Mucosa of rectum (tissue), 2 donors: ENCODE results near the gene PCK2.

Experiments used
- H3K27ac ChIP-seq, 2 donors: one replicate each; pipeline ENCODE4 v1.7.0; 2013; ENCODE audit warnings: inconsistent platforms in 2 of 2, low read depth in 2 of 2, low read length in 2 of 2
- H3K27me3 ChIP-seq, 2 donors: one replicate each; pipeline ENCODE4 v1.7.0; 2013; ENCODE audit warnings: low read length in 2 of 2; ENCODE audit not compliant: control insufficient read depth in 2 of 2, insufficient read depth in 2 of 2
- H3K36me3 ChIP-seq, 2 donors: one replicate each; pipeline ENCODE4 v1.7.0; 2013; ENCODE audit warnings: low read length in 2 of 2; ENCODE audit not compliant: control insufficient read depth in 2 of 2, insufficient read depth in 2 of 2
- H3K4me1 ChIP-seq, 2 donors: one replicate each; pipeline ENCODE4 v1.7.0; 2013; ENCODE audit warnings: low read length in 2 of 2, mild to moderate bottlenecking in 1 of 2; ENCODE audit not compliant: control insufficient read depth in 2 of 2, insufficient read depth in 2 of 2
- H3K4me3 ChIP-seq, 2 donors: one replicate each; pipeline ENCODE4 v1.7.0; 2013; ENCODE audit warnings: low read length in 2 of 2
- H3K9ac ChIP-seq, 2 donors: one replicate each; pipeline ENCODE4 v1.7.0; 2013; ENCODE audit warnings: low read length in 2 of 2, low read depth in 1 of 2, mild to moderate bottlenecking in 1 of 2
- H3K9me3 ChIP-seq, 2 donors: one replicate each; pipeline ENCODE4 v1.7.0; 2013; ENCODE audit warnings: low read length in 2 of 2; ENCODE audit not compliant: control insufficient read depth in 2 of 2
- donor health status: healthy.
- donor health status: Normal muscosa, but diverticular disease.

The PCK2 gene

GRCh38 chr14:24127673-24128072 is 33.6 kb downstream of the PCK2 start:
- Histone ChIP-seq H3K9me3 (no peaks in the 10 kb centered on the region), H3K36me3 (peaks cover 12 to 20% of the 10 kb centered on the region in 2 donors), H3K4me1 (no peaks in the 10 kb centered on the region), H3K27ac (no peak overlapping the region), H3K4me3 (no peak overlapping the region), H3K27me3 (no peaks in the 10 kb centered on the region), H3K9ac (no peak overlapping the region)

- Histone ChIP-seq H3K9ac (no peak overlapping the region), H3K27me3 (no peaks in the 10 kb centered on the region), H3K36me3 (peaks cover 0 to 2% of the 10 kb centered on the region in 2 donors), H3K4me1 (no peaks in the 10 kb centered on the region), H3K4me3 (no peak overlapping the region), H3K27ac (no peak overlapping the region), H3K9me3 (no peaks in the 10 kb centered on the region)
These were observed 35.4 kb downstream of the PCK2 start for GRCh38 chr14:24129410-24129998.

GRCh38 chr14:24130380-24130716 is 36.2 kb downstream of the PCK2 start, which contains the start of gene FITM1:
Gene FITM1, plus strand, starts transcription at chr14:24130659. Its CDS starts 905 bp downstream, at chr14:24131564.
- H3K27ac ChIP-seq, result no peak within 1 kb of the TSS
- peaks cover 2 to 3% of the 10 kb centered on the region in 2 donors for H3K4me1 ChIP-seq
- no peaks in the 10 kb centered on the region for H3K9me3 ChIP-seq
- no peak within 1 kb of the TSS for H3K4me3 ChIP-seq
- H3K36me3 ChIP-seq, result no peaks in the 10 kb centered on the region
- no peak within 1 kb of the TSS for H3K9ac ChIP-seq
- no peaks in the 10 kb centered on the region for H3K27me3 ChIP-seq

- H3K9me3 ChIP-seq, result no peaks in the 10 kb centered on the region
- no peak overlapping the region for H3K9ac ChIP-seq
- no peak overlapping the region for H3K27ac ChIP-seq
- H3K36me3 ChIP-seq, result no peaks in the 10 kb centered on the region
- H3K27me3 ChIP-seq, result no peaks in the 10 kb centered on the region
- H3K4me1 ChIP-seq, result peaks cover 3 to 5% of the 10 kb centered on the region in 2 donors
- no peak overlapping the region for H3K4me3 ChIP-seq
These were observed 36.8 kb downstream of the PCK2 start for GRCh38 chr14:24130717-24131548.

- H3K27me3 ChIP-seq, result no peaks in the 10 kb centered on the region
- H3K36me3 ChIP-seq, result no peaks in the 10 kb centered on the region
- no peak overlapping the region for H3K27ac ChIP-seq
- no peaks in the 10 kb centered on the region for H3K9me3 ChIP-seq
- no peak overlapping the region for H3K9ac ChIP-seq
- peaks cover 5 to 6% of the 10 kb centered on the region in 2 donors for H3K4me1 ChIP-seq
- H3K4me3 ChIP-seq, result no peak overlapping the region
These were observed 37.4 kb downstream of the PCK2 start for GRCh38 chr14:24131549-24131966.

GRCh38 chr14:24132061-24132685 is 38.1 kb downstream of the PCK2 start:
- H3K27ac ChIP-seq, result peak overlapping the region in 1 of 2 donors; percentile 7

GRCh38 chr14:24132976-24133375 is 38.9 kb downstream of the PCK2 start:
- H3K27ac ChIP-seq, result no peak overlapping the region

More at GRCh38 chr14:24132061-24132685, 38.1 kb downstream of the PCK2 start:
- Histone ChIP-seq H3K4me1 (peaks cover 11 to 12% of the 10 kb centered on the region in 2 donors), H3K27me3 (no peaks in the 10 kb centered on the region), H3K9me3 (no peaks in the 10 kb centered on the region), H3K4me3 (no peak overlapping the region), H3K9ac (no peak overlapping the region), H3K36me3 (peaks cover under 1 to 1% of the 10 kb centered on the region in 2 donors)

GRCh38 chr14:24133735-24134134 is 39.6 kb downstream of the PCK2 start:
- Histone ChIP-seq H3K4me1 (peaks cover 15 to 18% of the 10 kb centered on the region in 2 donors), H3K27me3 (no peaks in the 10 kb centered on the region), H3K9ac (no peak overlapping the region), H3K9me3 (no peaks in the 10 kb centered on the region), H3K27ac (no peak overlapping the region), H3K4me3 (no peak overlapping the region), H3K36me3 (peaks cover 14 to 16% of the 10 kb centered on the region in 2 donors)

More at GRCh38 chr14:24132976-24133375, 38.9 kb downstream of the PCK2 start:
- Histone ChIP-seq H3K9ac (no peak overlapping the region), H3K4me1 (peaks cover 15% of the 10 kb centered on the region in 2 donors), H3K4me3 (no peak overlapping the region), H3K27me3 (no peaks in the 10 kb centered on the region), H3K36me3 (peaks cover 8 to 9% of the 10 kb centered on the region in 2 donors), H3K9me3 (no peaks in the 10 kb centered on the region)

- Histone ChIP-seq H3K9ac (peak overlapping the region; percentile 79 to 81), H3K4me1 (peaks cover 19 to 22% of the 10 kb centered on the region in 2 donors)
These were observed 41.4 kb downstream of the PCK2 start for GRCh38 chr14:24135584-24135833.

More at GRCh38 chr14:24135584-24135833, 41.4 kb downstream of the PCK2 start:
- Histone ChIP-seq H3K4me3 (peak overlapping the region; percentile 85 to 92), H3K27me3 (no peaks in the 10 kb centered on the region), H3K9me3 (no peaks in the 10 kb centered on the region), H3K36me3 (peaks cover 23 to 25% of the 10 kb centered on the region in 2 donors), H3K27ac (peak overlapping the region; percentile 81 to 91)
